ENCODE data around the gene SMARCD3. TPM values are rescaled to one million over a fixed set of nuclear protein-coding genes. Genes with fewer than 3 reads are reported as not detected.

SMARCD3 gene
- total RNA-seq, 2 donors from 2014 or later, result 1.3 to 11.8 TPM

- Mint-ChIP-seq H3K36me3 (ENCODE audit: low read depth) (no peaks in the 10 kb centered on the region), H3K4me1 (no peaks in the 10 kb centered on the region), H3K27me3 (peaks cover 19% of the 10 kb centered on the region), H3K27ac (no peak overlapping the region), H3K9me3 (no peaks in the 10 kb centered on the region), H3K4me3 (no peak overlapping the region)
- no peak for ATAC-seq (replicated peaks)
These were observed 12.0 kb upstream of the SMARCD3 start for GRCh38 chr7:151260471-151260870.

- H3K27ac Mint-ChIP-seq, result no peak overlapping the region
These were observed 9.5 kb upstream of the SMARCD3 start for GRCh38 chr7:151257990-151258389.

GRCh38 chr7:151256410-151257045, 8.0 kb upstream of the SMARCD3 start:
- Mint-ChIP-seq H3K4me3 (no peak overlapping the region), H3K9me3 (no peaks in the 10 kb centered on the region), H3K27ac (no peak overlapping the region), H3K4me1 (peaks cover 4% of the 10 kb centered on the region), H3K36me3 (ENCODE audit: low read depth) (no peaks in the 10 kb centered on the region), H3K27me3 (peaks cover 36% of the 10 kb centered on the region)
- no peak for ATAC-seq (replicated peaks)

More at GRCh38 chr7:151257990-151258389, 9.5 kb upstream of the SMARCD3 start:
- Mint-ChIP-seq H3K27me3 (peaks cover 29% of the 10 kb centered on the region), H3K4me1 (no peaks in the 10 kb centered on the region), H3K36me3 (ENCODE audit: low read depth) (no peaks in the 10 kb centered on the region), H3K4me3 (no peak overlapping the region), H3K9me3 (no peaks in the 10 kb centered on the region)
- ATAC-seq (replicated peaks), result no peak

GRCh38 chr7:151255390-151255789, 6.9 kb upstream of the SMARCD3 start:
- Mint-ChIP-seq H3K27ac (no peak overlapping the region), H3K36me3 (ENCODE audit: low read depth) (no peaks in the 10 kb centered on the region), H3K4me1 (peaks cover 4% of the 10 kb centered on the region), H3K27me3 (peaks cover 46% of the 10 kb centered on the region), H3K4me3 (no peak overlapping the region), H3K9me3 (no peaks in the 10 kb centered on the region)
- ATAC-seq (replicated peaks), result no peak

- no peak overlapping the region for H3K4me3 Mint-ChIP-seq
- H3K36me3 Mint-ChIP-seq (ENCODE audit: low read depth), result no peaks in the 10 kb centered on the region
- peaks cover 51% of the 10 kb centered on the region for H3K27me3 Mint-ChIP-seq
- H3K27ac Mint-ChIP-seq, result no peak overlapping the region
- peaks cover 4% of the 10 kb centered on the region for H3K4me1 Mint-ChIP-seq
- no peak for ATAC-seq (replicated peaks)
- H3K9me3 Mint-ChIP-seq, result no peaks in the 10 kb centered on the region
These were observed 6.4 kb upstream of the SMARCD3 start for GRCh38 chr7:151254851-151255250.

GRCh38 chr7:151254316-151254715, 5.8 kb upstream of the SMARCD3 start:
- Mint-ChIP-seq H3K4me3 (no peak overlapping the region), H3K27me3 (peaks cover 53% of the 10 kb centered on the region), H3K4me1 (peaks cover 7% of the 10 kb centered on the region), H3K27ac (no peak overlapping the region), H3K36me3 (ENCODE audit: low read depth) (no peaks in the 10 kb centered on the region), H3K9me3 (no peaks in the 10 kb centered on the region)
- ATAC-seq (replicated peaks), result no peak

GRCh38 chr7:151252961-151253711, 4.6 kb upstream of the SMARCD3 start:
- Mint-ChIP-seq H3K36me3 (ENCODE audit: low read depth) (no peaks in the 10 kb centered on the region), H3K27me3 (peaks cover 57% of the 10 kb centered on the region), H3K4me3 (no peak overlapping the region), H3K27ac (no peak overlapping the region), H3K4me1 (peaks cover 14% of the 10 kb centered on the region), H3K9me3 (no peaks in the 10 kb centered on the region)
- no peak for ATAC-seq (replicated peaks)

- H3K4me3 Mint-ChIP-seq, result peak overlapping the region; percentile 26
- no peak overlapping the region for H3K27ac Mint-ChIP-seq
- no peak for ATAC-seq (replicated peaks)
These were observed 4.0 kb upstream of the SMARCD3 start for GRCh38 chr7:151252561-151252835.

GRCh38 chr7:151251689-151252560, 3.4 kb upstream of the SMARCD3 start:
- H3K27ac Mint-ChIP-seq, result no peak overlapping the region
- no peaks in the 10 kb centered on the region for H3K9me3 Mint-ChIP-seq
- no peak for ATAC-seq (replicated peaks)
- peaks cover 57% of the 10 kb centered on the region for H3K27me3 Mint-ChIP-seq
- H3K4me1 Mint-ChIP-seq, result peaks cover 14% of the 10 kb centered on the region
- peak overlapping the region; percentile 26 for H3K4me3 Mint-ChIP-seq
- H3K36me3 Mint-ChIP-seq (ENCODE audit: low read depth), result no peaks in the 10 kb centered on the region

More at GRCh38 chr7:151252561-151252835, 4.0 kb upstream of the SMARCD3 start:
- peaks cover 56% of the 10 kb centered on the region for H3K27me3 Mint-ChIP-seq
- H3K9me3 Mint-ChIP-seq, result no peaks in the 10 kb centered on the region
- H3K4me1 Mint-ChIP-seq, result peaks cover 14% of the 10 kb centered on the region
- no peaks in the 10 kb centered on the region for H3K36me3 Mint-ChIP-seq (ENCODE audit: low read depth)

- no peaks in the 10 kb centered on the region for H3K9me3 Mint-ChIP-seq
- ATAC-seq (replicated peaks), result no peak
- no peak overlapping the region for H3K27ac Mint-ChIP-seq
- H3K36me3 Mint-ChIP-seq (ENCODE audit: low read depth), result no peaks in the 10 kb centered on the region
- peak overlapping the region; percentile 56 for H3K4me3 Mint-ChIP-seq
- peaks cover 58% of the 10 kb centered on the region for H3K27me3 Mint-ChIP-seq
- H3K4me1 Mint-ChIP-seq, result peaks cover 14% of the 10 kb centered on the region
These were observed 2.8 kb upstream of the SMARCD3 start for GRCh38 chr7:151251328-151251688.

- H3K4me3 Mint-ChIP-seq, result peak overlapping the region; percentile 56
- no peak overlapping the region for H3K27ac Mint-ChIP-seq
- H3K9me3 Mint-ChIP-seq, result no peaks in the 10 kb centered on the region
- no peaks in the 10 kb centered on the region for H3K36me3 Mint-ChIP-seq (ENCODE audit: low read depth)
- peaks cover 58% of the 10 kb centered on the region for H3K27me3 Mint-ChIP-seq
- ATAC-seq (replicated peaks), result no peak
- H3K4me1 Mint-ChIP-seq, result peaks cover 19% of the 10 kb centered on the region
These were observed 2.0 kb upstream of the SMARCD3 start for GRCh38 chr7:151250181-151251132.

GRCh38 chr7:151249732-151250072, 1.2 kb upstream of the SMARCD3 start:
- peaks cover 19% of the 10 kb centered on the region for H3K4me1 Mint-ChIP-seq
- H3K27ac Mint-ChIP-seq, result no peak overlapping the region
- no peak for ATAC-seq (replicated peaks)
- peak overlapping the region; percentile 56 for H3K4me3 Mint-ChIP-seq
- H3K9me3 Mint-ChIP-seq, result no peaks in the 10 kb centered on the region
- no peaks in the 10 kb centered on the region for H3K36me3 Mint-ChIP-seq (ENCODE audit: low read depth)
- H3K27me3 Mint-ChIP-seq, result peaks cover 55% of the 10 kb centered on the region

GRCh38 chr7:151249034-151249731, 689 bp upstream of the SMARCD3 start:
- Mint-ChIP-seq H3K4me3 (peak overlapping the region; percentile 56), H3K27ac (no peak overlapping the region), H3K27me3 (peaks cover 52% of the 10 kb centered on the region), H3K36me3 (ENCODE audit: low read depth) (no peaks in the 10 kb centered on the region), H3K9me3 (no peaks in the 10 kb centered on the region), H3K4me1 (peaks cover 19% of the 10 kb centered on the region)
- peak; percentile 39 for ATAC-seq (replicated peaks)

Measured in activated T-helper 17 cell treated with anti-CD3 and anti-CD28 coated beads, Interleukin-2, amount 50 U/mL, for 72 hours (primary cell).